Measurements from ENCODE around the gene CCNDBP1.

- TF ChIP-seq CTCF (IDR thresholded peaks at IDR 0.05 in 4 of 5, conservative IDR thresholded peaks at IDR 0.05 in 1 of 5) (no peak), POLR2A (IDR thresholded peaks at IDR 0.05) (no peak)
These were observed 29.5 kb downstream of the CCNDBP1 start for GRCh38 chr15:43214592-43215295.

Measured in gastrocnemius medialis (tissue), 4 donors.